ENCODE data around the gene CCDC194. TPM values are rescaled to one million over a fixed set of nuclear protein-coding genes. Genes with fewer than 3 reads are reported as not detected.
A peak's percentile ranks its signal among the peaks of the same experiment; 100 is the strongest.

The CCDC194 gene
- total and polyA plus RNA-seq, 2 of the 13 experiments (the other 11 are each of a cell fraction or from before 2014, with no cell fraction given), result 0.13 to 0.21 TPM

GRCh38 chr19:17405250-17406045 lies 11.5 kb upstream of the CCDC194 start, which contains the start of gene BST2 (continued):
- no peak for TF ChIP-seq ZBTB34 (CRISPR knock-in tag; IDR thresholded peaks at IDR 0.05)
- TF ChIP-seq ZNF430 (CRISPR knock-in tag; IDR thresholded peaks at IDR 0.05), result peak; percentile 20; the same call in 1 of the 2 replicates
- no peak for TF ChIP-seq KAT2B (IDR thresholded peaks at IDR 0.05; ENCODE audit: borderline replicate concordance, low read depth, low read length)
- TF ChIP-seq ZNF501 (CRISPR knock-in tag; IDR thresholded peaks at IDR 0.05), result peak; percentile 17; the same call in 1 of the 2 replicates
- peak; percentile 21; the same call in 1 of the 2 replicates for TF ChIP-seq ZNF574 (CRISPR knock-in tag; IDR thresholded peaks at IDR 0.05)
- no peak for TF ChIP-seq ZNF761 (CRISPR knock-in tag; conservative IDR thresholded peaks at IDR 0.05)
- TF ChIP-seq ZNF431 (CRISPR knock-in tag; IDR thresholded peaks at IDR 0.05; ENCODE audit: borderline replicate concordance, low read depth), result 0 out of 2 replicates have a peak, but pooled peaks have one; percentile 49
- TF ChIP-seq ZNF30 (CRISPR knock-in tag; IDR thresholded peaks at IDR 0.05), result no peak
- no peak for TF ChIP-seq CTCF (CRISPR knock-in tag; IDR thresholded peaks at IDR 0.05)
- no peak for TF ChIP-seq SYNCRIP (IDR thresholded peaks at IDR 0.05; ENCODE audit: insufficient read depth, low read depth, low read length)
- no peak for TF ChIP-seq SMARCE1 (IDR thresholded peaks at IDR 0.05; ENCODE audit: borderline replicate concordance)
- TF ChIP-seq SMC3 (IDR thresholded peaks at IDR 0.05; ENCODE audit: low read length), result no peak
- TF ChIP-seq ZNF33A (CRISPR knock-in tag; IDR thresholded peaks at IDR 0.05; ENCODE audit: borderline replicate concordance), result no peak
- no peak for TF ChIP-seq FOXO4 (CRISPR knock-in tag; conservative IDR thresholded peaks at IDR 0.05)
- TF ChIP-seq NFAT5 (CRISPR knock-in tag; IDR thresholded peaks at IDR 0.05), result no peak
